ENCODE results near the gene SLC39A5. TPM values are rescaled to one million over a fixed set of nuclear protein-coding genes. Genes with fewer than 3 reads are reported as not detected.

SLC39A5 gene
- total and polyA plus RNA-seq, 2 of the 8 experiments (the other 6 are each of a cell fraction or from before 2014, with no cell fraction given) = 0.27 TPM; not detected in 1

GRCh38 chr12:56197921-56198635 is 31.8 kb upstream of the SLC39A5 start:
- H3K27ac ChIP-seq (ENCODE audit: low read depth, low read length) = no peak overlapping the region
- H3K4me3 ChIP-seq (ENCODE audit: extremely low read depth in 1 of 4, insufficient read depth in 2 of 4, low read depth in 3 of 4, low read length in 4 of 4) = no peak overlapping the region
- H3K79me1 ChIP-seq (ENCODE audit: low read depth, low read length) = no peaks in the 10 kb centered on the region
- CTCF ChIA-PET (ENCODE audit: partially characterized antibody) = interaction anchor here (0.8 to 12.3 kb wide), 13 partner anchors 8 to 119 kb away, joined by 3 to 111 read pairs (median 3); partner anchors contain the start of genes COQ10A, RNF41 and SMARCC2
- no peak overlapping the region for H3K9ac ChIP-seq (replicated peaks in 1 of 4; ENCODE audit: extremely low read depth in 1 of 4, low read depth in 3 of 4, low read length in 3 of 4)
- H4K20me1 ChIP-seq (replicated peaks in 1 of 2; ENCODE audit: control insufficient read depth in 1 of 2, insufficient read depth in 2 of 2, low read length in 2 of 2) = no peaks in the 10 kb centered on the region
- no peak overlapping the region for H3K23ac ChIP-seq (ENCODE audit: insufficient read length)
- H3K36me3 ChIP-seq (ENCODE audit: control insufficient read depth in 2 of 4, insufficient read depth in 4 of 4, low read length in 3 of 4) = no peaks in the 10 kb centered on the region
- H3K27me3 ChIP-seq (replicated peaks in 1 of 4; ENCODE audit: control insufficient read depth in 3 of 4, extremely low read depth in 1 of 4, insufficient read depth in 3 of 4, low read length in 3 of 4) = no peaks in the 10 kb centered on the region
- no peak overlapping the region for H3K14ac ChIP-seq (ENCODE audit: insufficient read length)
- H3K56ac ChIP-seq (replicated peaks; ENCODE audit: insufficient read length, low read depth, low read length) = no peak overlapping the region
- H3K4ac ChIP-seq (replicated peaks; ENCODE audit: insufficient read length, low read depth, low read length) = no peak overlapping the region
- H2BK12ac ChIP-seq (ENCODE audit: low read depth, low read length) = peak overlapping the region; percentile 68; the same call in 1 of the 2 replicates
- no peaks in the 10 kb centered on the region for H3K23me2 ChIP-seq (ENCODE audit: low read depth, low read length)
- no peak overlapping the region for H3K18ac ChIP-seq (ENCODE audit: extremely low read depth, low read length)
- no peak overlapping the region for H2AFZ ChIP-seq (ENCODE audit: low read length)
- no peak overlapping the region for H3K4me2 ChIP-seq (ENCODE audit: insufficient read depth in 1 of 2, low read depth in 2 of 2, low read length in 2 of 2)
- H2BK120ac ChIP-seq (replicated peaks; ENCODE audit: low read depth, low read length) = no peak overlapping the region
- no peak for FAIRE-seq
- H4K5ac ChIP-seq (ENCODE audit: insufficient read length, low read depth, low read length) = no peak overlapping the region
- H2BK5ac ChIP-seq (ENCODE audit: low read depth, low read length) = no peak overlapping the region
- H2AK5ac ChIP-seq (ENCODE audit: low read depth, low read length) = 0 out of 2 replicates have a peak overlapping the region, but pooled peaks have one; percentile 53
- no peak overlapping the region for H2BK20ac ChIP-seq (ENCODE audit: low read length)
- no peak overlapping the region for H4K8ac ChIP-seq (ENCODE audit: extremely low read depth, insufficient read depth, low read length)
- H3K79me2 ChIP-seq (ENCODE audit: control insufficient read depth in 1 of 2, insufficient read depth in 2 of 2, low read length in 2 of 2) = no peaks in the 10 kb centered on the region
- no peak overlapping the region for H2BK15ac ChIP-seq (ENCODE audit: low read length)
- 92% methylated on average over 9 of the region's 9 CpGs; no CpG with 5 or more reads in 1 of the 2 experiments for WGBS, 2 experiments (ENCODE audit: extremely low coverage in 1 of 2, insufficient coverage in 1 of 2, insufficient read length in 1 of 2, insufficient replicate concordance in 2 of 2, low coverage in 1 of 2, low lambda C conversion rate in 2 of 2, missing lambda C conversion rate in 1 of 2)
- H4K91ac ChIP-seq (replicated peaks; ENCODE audit: insufficient read length, low read length) = no peak overlapping the region
- no peaks in the 10 kb centered on the region for H3K4me1 ChIP-seq (replicated peaks in 1 of 4; ENCODE audit: control insufficient read depth in 3 of 4, insufficient read depth in 4 of 4, low read length in 3 of 4)
- H3K9me3 ChIP-seq (ENCODE audit: insufficient read depth in 2 of 2, low read depth in 1 of 2, low read length in 1 of 2) = no peaks in the 10 kb centered on the region
- POLR2A ChIA-PET (ENCODE audit: partially characterized antibody) = interaction anchor here (0.9 to 17.4 kb wide), 12 partner anchors 8 to 103 kb away, joined by 3 to 203 read pairs (median 4); partner anchors contain the start of genes ANKRD52, MYL6, RNF41 and RPL41
- no peak for DNase-seq (ENCODE audit: low read depth in 1 of 2, low spot score in 2 of 2)
- TF ChIP-seq SUZ12 (IDR thresholded peaks at IDR 0.05; ENCODE audit: low read length) = no peak
- TF ChIP-seq RNF2 (IDR thresholded peaks at IDR 0.05; ENCODE audit: borderline replicate concordance, low read depth, low read length, missing control alignments, poor library complexity, severe bottlenecking) = no peak
- no peak for TF ChIP-seq EP300 (IDR thresholded peaks at IDR 0.05; ENCODE audit: borderline replicate concordance in 1 of 2, low read depth in 2 of 2, low read length in 2 of 2)
- no peak for TF ChIP-seq MAFK (IDR thresholded peaks at IDR 0.05; ENCODE audit: low read depth, low read length)
- no peak for TF ChIP-seq RAD21 (IDR thresholded peaks at IDR 0.05 in 1 of 2, conservative IDR thresholded peaks at IDR 0.05 in 1 of 2; ENCODE audit: low read depth in 2 of 2, low read length in 2 of 2)
- no peak for TF ChIP-seq RBBP5 (IDR thresholded peaks at IDR 0.05; ENCODE audit: borderline replicate concordance, low read depth, low read length)
- no peak for TF ChIP-seq KDM4A (IDR thresholded peaks at IDR 0.05; ENCODE audit: low read depth, low read length, severe bottlenecking)
- TF ChIP-seq USF2 (IDR thresholded peaks at IDR 0.05; ENCODE audit: low read length) = no peak
- TF ChIP-seq EGR1 (IDR thresholded peaks at IDR 0.05; ENCODE audit: borderline replicate concordance, low read depth, low read length) = no peak
- no peak for TF ChIP-seq SIX5 (IDR thresholded peaks at IDR 0.05; ENCODE audit: low read depth, low read length)
